A172 (cell line): Measurements from ENCODE around the gene TIMP2. TPM values are rescaled to one million over a fixed set of nuclear protein-coding genes. Genes with fewer than 3 reads are reported as not detected.
"Not testable (repeated sequence)": the region's sequence is repeated elsewhere in the genome, so short reads cannot be mapped to it uniquely, and the experiment has no call there.

Experiments used
- DNase-seq: peaks from one replicate; pipeline ENCODE4 v3.0.0-alpha.2; 2015; ENCODE audit warnings: low spot score
- total RNA-seq: library from RNA; depleted of rRNA; stranded (reverse); fragments of >200 nt; shearing (Covaris generic); gene quantifications from 2 replicates; pipeline ENCODE4 v1.2.3, GENCODE V29; 2014

The TIMP2 gene
- total RNA-seq, 1 experiment from 2014 or later = 257 TPM

DNA sequence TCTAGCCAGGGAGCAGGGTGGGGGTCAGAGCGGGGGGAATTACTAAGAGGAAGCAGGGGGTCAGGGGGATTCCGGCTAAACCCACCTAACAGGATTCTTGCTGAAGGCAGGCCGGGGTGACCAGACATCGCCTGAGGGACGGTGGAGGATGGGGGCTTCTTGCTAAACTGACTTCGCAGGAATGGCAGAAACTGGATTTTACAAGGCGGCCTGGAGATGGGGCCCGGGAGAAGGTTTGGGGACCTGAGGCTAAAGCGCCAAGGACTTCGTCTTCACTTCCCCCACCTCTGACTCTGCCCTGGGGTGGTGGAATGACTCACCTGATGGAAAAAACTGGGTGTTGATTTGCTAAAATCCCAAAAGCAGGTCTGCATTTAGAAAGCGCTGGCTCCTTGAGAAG, 31.1 kb upstream of the TIMP2 start:
- no peak for DNase-seq

DNA sequence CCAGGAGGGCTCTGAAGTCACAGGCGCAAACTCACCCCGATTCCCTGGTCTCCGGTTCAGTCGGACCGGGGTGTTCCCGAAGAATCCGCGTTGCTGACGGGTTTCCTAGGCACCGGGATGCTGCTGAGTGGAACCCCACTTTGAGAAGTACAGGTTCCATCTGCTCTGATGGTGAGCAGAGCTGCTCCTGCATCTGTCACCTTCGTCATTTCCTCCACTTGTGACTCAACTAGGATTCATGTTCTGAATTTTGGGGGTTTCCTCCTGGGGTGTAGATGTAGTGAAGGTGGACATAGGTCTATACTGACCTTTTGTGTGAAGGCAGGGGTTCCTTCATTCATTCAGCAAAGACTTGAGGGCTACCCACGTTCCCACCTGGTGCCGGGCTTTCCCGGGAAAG, 29.5 kb upstream of the TIMP2 start:
- DNase-seq = no peak

DNA sequence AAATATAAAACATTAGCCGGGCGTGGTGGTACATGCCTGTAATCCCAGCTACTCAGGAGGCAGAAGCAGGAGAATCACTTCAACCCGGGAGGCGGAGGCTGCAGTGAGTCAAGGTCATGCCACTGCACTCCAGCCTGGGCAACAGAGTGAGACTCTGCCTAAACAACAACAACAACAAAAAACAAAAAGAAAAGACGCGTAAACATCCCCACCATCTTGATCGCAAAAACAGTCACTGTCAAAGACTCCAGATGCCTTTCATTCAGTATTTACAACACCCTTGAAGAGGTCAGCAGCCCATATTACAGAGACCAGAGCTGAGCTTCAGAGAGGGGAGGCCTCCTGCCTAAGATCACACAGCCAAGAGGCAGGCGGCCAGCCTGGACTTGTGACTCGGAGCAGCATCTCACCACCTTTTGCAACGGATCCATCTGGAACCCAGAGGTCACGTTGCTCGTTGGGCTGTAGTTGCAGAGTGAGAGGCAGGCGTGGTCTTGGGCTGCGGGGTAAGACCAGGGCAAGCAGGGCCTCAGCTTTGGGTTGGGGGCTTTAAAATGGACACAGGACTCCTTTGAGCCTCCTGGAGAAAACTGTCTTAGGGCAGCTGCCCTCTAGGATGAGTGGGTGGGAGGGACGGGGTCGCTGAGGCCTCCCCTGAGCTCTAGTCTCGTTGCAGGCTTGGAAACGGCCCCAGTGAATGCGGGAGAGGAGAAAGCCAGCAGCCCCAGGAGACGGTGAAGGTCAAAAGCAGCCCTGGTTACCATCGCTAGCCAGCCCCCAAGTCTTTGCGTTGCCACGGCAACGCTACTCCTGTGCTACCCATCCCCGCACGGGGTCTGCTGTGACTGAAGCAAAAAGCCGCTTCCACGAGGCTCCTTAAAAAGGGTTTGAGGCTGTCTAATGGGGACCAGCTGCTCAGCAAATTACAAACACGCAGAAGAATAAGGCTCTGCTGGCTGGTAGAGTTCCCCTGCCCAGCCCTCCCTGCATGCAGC, 28.5 kb upstream of the TIMP2 start:
- DNase-seq = no peak

DNA sequence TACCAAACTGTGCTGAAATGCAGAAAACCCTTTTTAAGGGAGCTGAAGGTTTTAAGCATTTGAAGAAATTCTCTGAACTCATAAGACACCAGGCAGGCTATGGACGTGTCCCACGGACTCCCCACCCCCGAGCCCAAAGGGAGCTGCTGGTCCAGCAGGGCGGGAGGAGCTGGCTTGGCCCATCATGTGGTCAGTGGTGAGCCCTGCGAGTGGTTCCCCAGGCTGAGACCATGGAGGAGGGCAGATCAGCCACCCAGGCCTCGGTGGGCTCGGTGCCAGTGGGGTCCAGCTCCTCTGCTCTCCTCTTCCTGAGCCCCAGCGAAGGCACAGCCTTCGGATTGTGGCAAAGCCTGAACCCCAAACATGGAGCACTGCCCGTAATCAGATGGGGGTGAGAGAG, 27.5 kb upstream of the TIMP2 start:
- no peak for DNase-seq

DNA sequence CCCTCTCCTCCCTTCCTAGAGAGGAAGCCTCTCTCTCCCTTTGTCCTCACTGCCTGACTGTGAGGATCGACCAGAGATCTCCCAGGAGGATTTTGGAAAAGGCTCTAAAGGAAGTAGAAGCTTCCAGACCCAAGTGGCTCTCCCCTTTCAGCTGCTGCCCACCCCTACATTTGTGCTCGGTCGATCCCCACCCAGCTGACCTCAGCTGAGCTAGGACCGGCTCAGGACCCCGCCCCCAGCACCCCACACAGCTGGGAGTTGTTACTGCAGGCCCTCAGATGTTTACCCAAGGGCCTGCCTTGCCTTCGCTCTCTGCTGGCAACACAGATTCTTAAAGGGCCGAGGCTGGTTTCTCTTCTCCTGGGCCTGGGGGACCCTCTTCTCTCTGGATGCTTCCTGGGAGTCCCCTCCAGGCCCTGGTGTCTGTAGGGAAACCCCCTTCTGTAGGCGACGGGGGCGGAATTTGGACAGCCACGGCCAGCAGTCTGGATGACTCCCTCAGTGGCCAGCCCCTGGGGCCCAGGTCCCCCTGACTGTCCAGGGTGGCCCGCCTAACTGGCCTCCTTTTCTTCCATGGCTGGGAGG, 26.9 kb upstream of the TIMP2 start:
- no peak for DNase-seq

DNA sequence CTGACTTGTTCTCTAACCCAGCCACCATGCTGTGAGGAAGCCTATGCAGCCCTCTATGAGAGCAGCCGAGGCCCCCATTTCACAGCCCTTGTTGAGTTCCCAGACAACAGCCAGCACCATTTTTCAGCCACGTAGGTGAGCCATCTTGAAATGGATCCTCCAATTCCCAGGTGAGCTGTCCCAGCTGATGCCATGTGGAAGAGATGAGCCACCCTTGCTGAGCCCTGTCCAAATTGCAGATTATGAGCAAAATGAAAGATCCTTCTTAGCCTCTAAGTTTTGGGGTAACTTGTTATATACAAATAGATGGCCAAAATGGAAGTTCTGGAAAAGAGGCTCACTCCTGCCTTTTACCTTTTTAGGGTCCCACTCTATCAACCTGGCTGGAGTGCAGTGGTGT, 25.7 kb upstream of the TIMP2 start:
- DNase-seq = no peak

DNA sequence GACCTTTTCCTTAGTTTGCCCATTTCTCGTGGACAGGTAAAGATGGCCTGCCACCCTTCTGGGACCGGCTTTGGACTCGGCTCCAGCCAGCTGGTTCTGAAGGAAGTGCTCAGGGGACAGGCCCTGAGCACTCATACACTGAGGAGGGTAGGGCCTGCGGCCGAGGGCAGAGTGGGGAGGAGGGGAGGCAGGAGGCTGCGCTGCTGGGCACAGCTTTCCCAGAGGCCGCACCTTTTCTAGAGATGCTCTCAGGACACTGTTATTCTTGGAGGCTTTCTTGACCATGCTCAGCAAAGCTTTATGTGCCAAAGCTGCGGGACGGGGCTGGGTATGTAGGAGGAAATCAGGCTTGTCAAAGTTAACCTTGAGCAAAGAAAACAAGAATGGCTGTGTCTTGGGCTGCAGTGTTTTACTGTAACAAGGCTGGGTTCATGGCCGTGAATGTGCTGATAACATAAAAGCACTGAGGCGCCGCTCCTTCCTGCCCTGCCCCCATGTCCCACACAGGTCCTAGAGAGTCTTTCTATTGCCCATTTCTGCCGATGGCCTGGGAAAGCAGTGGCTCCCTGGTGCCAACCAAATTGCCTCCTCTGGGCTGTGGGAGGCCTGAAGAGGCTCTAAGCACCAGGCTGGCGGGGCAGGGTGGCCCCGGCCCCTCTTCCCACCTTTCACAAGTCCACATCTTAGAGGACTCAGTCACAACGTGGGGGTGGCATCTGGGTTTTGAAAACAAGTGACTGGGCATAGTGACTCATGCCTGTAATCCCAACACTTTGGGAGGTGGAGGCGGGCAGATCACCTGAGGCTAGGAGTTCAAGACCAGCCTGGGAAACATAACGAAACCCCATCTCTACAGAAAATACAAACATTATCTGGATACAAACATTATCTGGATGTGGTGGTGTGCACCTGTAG, 22.3 kb upstream of the TIMP2 start:
- no peak for DNase-seq

DNA sequence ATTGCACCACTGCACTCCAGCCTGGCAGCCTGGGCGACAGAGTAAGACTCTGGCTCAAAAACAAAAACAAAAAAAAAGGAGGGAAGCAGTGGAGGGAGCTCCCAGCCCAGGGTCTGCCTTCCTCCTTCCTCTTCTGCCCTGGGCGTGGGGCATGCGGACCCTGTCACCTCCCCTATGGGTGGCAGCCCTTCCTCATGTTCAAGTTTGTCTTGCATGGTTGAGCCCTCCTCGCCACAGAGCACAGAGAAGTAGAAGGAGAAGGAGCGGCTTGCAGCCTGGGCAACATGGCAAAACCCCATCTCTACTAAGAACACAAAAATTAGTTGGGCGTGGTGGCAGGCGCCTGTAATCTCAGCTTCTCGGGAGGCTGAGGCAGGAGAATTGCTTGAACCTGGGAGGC, 21.4 kb upstream of the TIMP2 start:
- DNase-seq = no peak

DNA sequence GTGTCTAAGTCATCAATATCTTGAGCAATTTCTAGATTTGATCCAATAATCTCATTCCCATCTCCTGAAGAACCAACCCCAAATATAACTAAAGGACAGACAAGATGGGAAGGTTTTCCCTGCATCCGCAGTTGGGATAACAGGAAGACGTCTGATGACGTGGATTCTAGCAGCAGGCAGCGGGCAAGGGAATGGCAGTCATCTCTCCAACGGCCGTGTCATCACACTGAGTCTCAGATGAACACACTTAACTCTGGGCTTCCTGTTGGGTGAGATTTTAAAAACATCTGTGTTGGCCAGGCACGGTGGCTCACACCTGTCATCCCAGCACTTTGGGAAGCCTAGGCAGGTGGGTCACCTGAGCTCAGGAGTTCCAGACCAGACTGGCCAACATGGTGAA, 20.9 kb upstream of the TIMP2 start:
- DNase-seq = no peak

DNA sequence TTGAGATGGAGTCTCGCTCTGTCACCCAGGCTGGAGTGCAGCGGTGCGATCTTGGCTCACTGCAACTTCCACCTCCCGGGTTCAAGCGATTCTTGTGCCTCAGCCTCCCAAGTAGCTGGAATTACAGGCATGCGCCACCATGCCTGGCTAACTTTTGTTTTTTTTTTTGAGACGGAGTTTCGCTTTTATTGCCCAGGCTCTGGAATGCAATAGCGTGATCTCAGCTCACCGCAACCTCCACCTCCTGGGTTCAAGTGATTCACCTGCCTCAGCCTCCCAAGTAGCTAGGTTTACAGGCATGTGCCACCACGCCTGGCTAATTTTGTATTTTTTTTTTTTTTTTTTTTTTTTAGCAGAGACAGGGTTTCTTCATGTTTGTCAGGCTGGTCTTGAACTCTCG, 20.3 kb upstream of the TIMP2 start:
- not testable (repeated sequence) for DNase-seq

DNA sequence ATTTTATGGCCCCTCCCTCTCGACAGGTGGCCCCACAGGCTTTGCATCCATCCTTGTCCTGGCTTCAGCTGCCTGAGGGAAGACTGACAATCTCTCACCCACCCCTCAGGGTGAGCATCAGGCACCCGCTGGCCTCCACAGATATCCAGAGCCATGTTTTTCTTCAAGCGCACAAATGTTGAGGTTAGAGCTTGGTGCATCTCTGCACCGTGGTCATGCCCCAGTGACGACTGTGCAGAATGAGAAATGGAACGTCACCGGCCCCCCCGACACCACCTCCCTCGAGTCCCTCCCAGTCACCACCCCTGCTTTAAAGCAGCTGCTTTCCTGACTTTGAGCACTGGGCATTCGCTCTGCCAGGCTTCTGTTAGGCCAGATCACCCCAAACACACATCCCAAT, 19.8 kb upstream of the TIMP2 start:
- no peak for DNase-seq

DNA sequence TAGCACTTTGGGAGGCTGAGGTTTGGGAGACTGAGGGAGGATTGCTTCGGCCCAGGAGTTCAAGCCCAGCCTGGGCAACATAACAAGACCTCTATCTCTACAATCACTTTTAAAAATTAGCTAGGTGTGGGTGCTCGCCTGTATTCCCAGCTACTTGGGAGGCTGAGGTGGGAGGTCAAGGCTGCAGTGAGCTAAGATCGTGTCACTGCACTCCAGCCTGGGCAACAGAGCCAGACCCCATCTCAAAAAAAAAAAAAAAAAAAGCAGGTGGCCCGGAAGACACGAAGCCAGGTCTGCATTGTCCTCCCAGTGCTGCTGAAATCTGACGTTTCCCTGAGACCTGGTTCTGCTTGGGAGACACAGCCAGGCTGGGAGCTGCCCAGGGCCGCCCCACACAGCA, 18.8 kb upstream of the TIMP2 start:
- DNase-seq = no peak

DNA sequence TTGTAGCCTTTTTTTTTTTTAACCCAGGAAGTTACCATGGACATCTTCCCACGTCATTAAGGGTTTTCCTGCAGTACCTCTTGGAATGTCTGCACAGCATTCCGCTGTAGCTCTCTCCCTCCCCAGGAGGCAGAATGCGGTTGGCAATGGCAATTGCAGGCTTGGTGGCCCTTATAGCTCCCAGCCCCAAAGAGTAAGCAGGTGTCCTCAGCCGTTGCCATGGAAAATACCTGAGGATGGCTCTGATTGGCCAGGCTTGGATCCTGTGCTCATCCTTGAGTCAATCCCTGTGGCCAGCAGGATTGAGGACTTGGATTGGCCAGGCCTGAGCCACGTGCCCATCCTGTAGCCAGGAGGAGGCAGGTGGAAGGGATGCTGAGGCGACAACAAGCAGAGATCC, 15.5 kb upstream of the TIMP2 start:
- peak; percentile 88 for DNase-seq

DNA sequence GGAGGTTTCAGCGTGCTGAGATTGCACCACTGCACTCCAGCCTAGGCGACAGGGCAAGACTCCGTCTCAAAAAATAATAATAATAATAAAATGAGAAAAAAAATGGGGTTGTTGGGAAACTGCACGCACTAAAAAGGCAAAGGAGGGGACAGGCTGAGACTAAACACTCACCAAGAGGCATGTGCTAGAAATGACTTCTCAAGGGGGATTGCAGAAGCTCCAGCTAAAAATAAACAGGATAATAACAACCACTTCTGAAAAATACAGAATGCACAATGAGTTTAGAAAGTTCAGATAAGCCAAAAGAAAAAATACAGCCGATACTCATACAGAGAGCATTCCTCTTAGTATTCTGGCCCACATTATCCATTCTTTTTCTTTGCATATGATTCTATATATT, 15.1 kb upstream of the TIMP2 start:
- no peak for DNase-seq

DNA sequence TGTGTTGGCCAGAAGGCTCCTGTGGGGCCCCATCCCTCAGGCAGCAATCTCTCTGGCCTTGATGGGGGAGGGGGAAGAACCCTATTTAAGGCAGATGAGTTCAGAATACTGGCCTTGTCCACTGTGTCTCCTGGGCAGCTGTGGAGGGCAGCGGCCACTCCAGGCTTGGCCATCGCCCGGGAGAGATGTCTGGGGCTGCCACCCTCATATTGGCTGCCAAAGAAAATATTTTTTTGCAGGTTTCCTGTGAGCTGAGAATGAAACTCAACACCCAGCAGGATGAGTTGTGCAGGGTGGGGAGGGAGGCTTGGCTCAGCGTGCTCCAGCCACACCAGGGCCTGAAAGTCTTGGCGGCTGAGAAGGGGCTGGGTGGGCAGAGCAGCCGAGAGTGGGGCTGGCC, 14.4 kb upstream of the TIMP2 start:
- peak; percentile 63 for DNase-seq

DNA sequence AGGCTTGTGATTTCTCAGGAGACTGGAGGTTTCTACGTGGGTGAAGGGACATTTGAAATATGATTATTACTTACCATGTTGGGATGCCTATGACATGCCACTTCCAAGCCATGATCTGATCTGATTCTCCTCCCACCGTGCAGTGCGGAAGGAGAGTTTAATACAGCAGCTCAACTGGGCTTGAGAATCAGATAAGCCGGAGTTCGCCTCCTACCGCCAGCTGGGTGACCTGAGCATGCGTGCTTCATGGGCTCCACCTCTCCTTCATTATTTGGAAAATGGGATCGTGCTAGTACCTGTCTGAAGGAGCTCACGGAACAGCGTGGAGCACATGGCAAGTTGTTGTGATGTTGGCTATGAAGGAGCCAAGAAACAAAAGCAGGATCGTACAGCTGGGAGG, 12.4 kb upstream of the TIMP2 start:
- no peak for DNase-seq

DNA sequence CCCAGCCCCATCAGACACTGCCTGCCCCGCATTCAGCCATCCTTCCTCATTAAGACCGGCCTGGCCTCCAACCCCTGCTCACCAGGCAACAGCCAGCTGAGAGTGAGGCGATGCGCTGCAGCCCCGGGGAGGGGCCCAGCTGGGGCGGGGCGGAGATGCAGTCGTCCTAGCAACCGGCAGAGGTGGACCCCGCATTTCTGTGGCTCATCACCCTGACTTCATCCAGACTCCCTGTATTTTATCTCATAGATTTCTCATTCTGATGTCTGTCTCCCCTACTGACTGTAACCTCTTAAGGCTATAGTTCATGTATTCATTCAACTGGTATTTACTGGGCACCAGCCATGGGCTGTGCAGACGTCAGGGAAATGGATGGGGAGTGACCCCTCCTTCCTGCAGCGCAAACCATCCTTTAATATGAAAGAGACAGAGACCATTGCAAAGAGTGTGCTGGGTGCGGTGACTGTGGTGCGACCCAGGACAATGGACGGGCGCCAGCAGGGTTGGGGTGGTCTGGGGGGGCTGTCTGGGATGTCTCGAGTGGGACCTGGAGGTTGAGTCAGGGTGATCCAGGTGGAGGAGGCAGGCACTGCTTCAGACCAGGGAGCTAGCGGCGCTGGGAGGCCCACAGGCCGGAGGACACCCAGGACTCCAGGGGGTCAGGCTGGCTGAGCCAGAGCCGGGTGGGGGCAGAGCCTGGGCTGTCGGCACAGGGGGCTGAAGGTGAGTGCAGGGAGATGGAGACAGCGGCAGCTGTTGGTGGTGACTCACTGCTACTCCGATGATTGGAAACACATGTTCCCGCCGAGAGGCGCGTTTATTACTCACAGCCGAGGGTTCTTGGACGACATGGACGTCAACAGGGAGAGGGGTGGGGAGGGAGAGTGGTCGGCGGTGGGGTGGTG, 10.5 kb upstream of the TIMP2 start:
- DNase-seq = peak; percentile 99

DNA sequence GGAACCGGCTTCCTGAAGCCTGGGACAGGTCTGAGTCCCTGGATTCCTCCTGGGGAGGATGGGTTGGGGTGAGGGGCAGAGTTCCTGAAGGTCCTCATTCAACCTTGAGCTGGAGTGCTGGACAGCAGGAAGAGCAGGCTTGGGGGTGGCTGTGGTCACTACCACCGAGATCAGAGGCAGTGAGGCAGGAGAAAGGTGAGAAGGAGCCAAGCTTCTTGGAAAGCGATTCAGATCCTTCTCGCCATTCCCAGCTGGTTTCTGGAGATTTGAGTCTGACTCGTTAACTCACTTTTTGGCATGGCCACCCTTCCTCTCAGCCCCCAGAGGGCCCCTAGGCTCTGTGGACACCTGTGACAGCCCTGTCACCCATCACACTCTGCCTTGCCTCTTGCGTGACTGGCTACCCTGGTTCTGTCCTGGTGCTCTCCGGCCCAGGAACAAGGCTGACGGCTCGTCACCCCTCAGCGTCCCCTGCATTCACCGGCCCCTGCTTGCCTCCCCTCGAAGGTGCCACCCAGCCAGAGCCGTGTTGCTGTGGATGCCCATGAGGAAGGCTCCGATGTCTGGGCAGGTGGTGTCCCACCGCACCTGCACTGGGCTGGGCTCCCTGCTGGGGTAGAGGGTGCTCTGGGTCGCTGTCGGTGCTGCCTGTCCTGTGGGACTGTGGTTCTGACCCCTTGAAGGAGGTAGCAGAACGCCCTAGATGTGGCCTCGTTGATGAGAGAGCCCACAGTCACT, 9.7 kb upstream of the TIMP2 start:
- DNase-seq = peak; percentile 60

DNA sequence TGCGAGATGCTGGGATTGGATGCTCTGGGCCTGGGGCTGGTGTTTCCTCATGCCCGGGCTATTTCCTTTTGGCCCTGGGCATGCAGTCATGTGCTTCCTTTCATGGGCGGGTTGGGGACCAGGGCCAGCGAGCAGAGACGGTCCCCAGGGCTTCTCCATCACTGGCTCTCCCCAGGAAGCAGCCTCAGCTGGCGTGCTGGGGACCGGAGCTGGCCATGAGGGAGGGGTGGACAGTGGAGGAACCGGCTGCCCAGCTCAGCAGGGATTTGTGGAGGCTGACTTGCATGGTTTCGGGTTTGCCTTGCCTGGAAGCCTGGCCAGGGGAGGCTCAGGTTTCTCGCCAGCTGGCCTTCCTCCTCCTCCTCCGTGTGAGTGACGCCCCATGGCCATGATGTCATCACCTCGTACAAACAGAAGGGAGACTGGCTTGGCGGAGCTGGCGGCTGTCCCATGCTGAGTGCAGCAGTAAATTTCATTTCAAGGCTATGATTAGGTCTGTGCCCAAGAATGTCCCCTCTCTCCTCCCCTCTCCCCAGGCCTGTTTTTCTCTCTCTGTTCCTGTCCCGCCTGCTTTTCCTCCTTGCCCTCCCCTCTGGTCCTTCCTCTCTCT, 8.9 kb upstream of the TIMP2 start:
- DNase-seq = peak; percentile 99
